GM12878 (cell line): ENCODE data around the gene POLDIP3. TPM values are rescaled to one million over a fixed set of nuclear protein-coding genes. Genes with fewer than 3 reads are reported as not detected.

Experiments used
- ATAC-seq: fragments of 200-7000 bp; cut with Tn5 transposase; 3 replicates; pipeline ENCODE4 v1.9.1; 2020; ENCODE audit warnings: mild to moderate bottlenecking, moderate library complexity
- BruUV-seq: library from RNA; stranded (reverse); fragments of 400-500 nt; replicated peaks from 2 replicates; lab custom pipeline; 2021; lab: Mats Ljungman, UMichigan
- CTCF ChIA-PET: fragments of 300-600 bp; sonication (Branson Sonifier 250); formaldehyde crosslinking; extraction: SDS; loops from one replicate; lab custom pipeline; 2021; ENCODE audit warnings: inconsistent platforms; lab: Yijun Ruan, JAX
- POLR2A ChIA-PET: fragments of 350-600 bp; formaldehyde crosslinking; extraction: SDS; loops from one replicate; lab custom pipeline; 2021; ENCODE audit warnings: inconsistent platforms; lab: Charles Lee
- RAD21 ChIA-PET: fragments of 300-600 bp; sonication (Branson Sonifier 250); formaldehyde crosslinking; loops from one replicate; lab custom pipeline; 2023; ENCODE audit warnings: antibody characterized with exemption; ENCODE audit not compliant: unreplicated experiment; lab: Charles Lee
- SMC1A ChIA-PET: fragments of 300-600 bp; sonication (Branson Sonifier 250); formaldehyde crosslinking; loops from one replicate; lab custom pipeline; 2023; ENCODE audit not compliant: unreplicated experiment, uncharacterized antibody; lab: Charles Lee
- DNase-seq: peaks from one replicate; pipeline ENCODE4 v3.0.0-alpha.2; 2011; ENCODE audit warnings: low read depth, low spot score
- FAIRE-seq: peaks from 3 replicates; lab custom pipeline; 2011; peaks lifted over from hg19 to GRCh38; lab: Jason Lieb, UNC
- H2AFZ ChIP-seq: 2 replicates; pipeline ENCODE4 v1.6.0; 2011; ENCODE audit warnings: low read depth, low read length, control low read depth; ENCODE audit not compliant: control insufficient read depth
- H3K27ac ChIP-seq: 2 replicates; pipeline ENCODE4 v1.5.1; 2011; ENCODE audit warnings: control low read depth; ENCODE audit not compliant: control insufficient read depth, insufficient read depth
- H3K27me3 ChIP-seq, 2 experiments: replicated peaks in 1 of 2; 2 replicates each; pipeline versions ENCODE4 v1.6.0 to v1.6.1; 2011; ENCODE audit warnings: low read length in 1 of 2; ENCODE audit not compliant: control insufficient read depth in 2 of 2, insufficient read depth in 2 of 2
- H3K36me3 ChIP-seq, 2 experiments: 2 replicates each; pipeline ENCODE4 v1.5.1; 2011; ENCODE audit warnings: low read length in 1 of 2; ENCODE audit not compliant: control insufficient read depth in 2 of 2, insufficient read depth in 2 of 2
- H3K4me1 ChIP-seq: 2 replicates; pipeline ENCODE4 v1.6.1; 2011; ENCODE audit warnings: mild to moderate bottlenecking, low read length, moderate library complexity, mixed read lengths; ENCODE audit not compliant: control insufficient read depth, insufficient read depth
- H3K4me2 ChIP-seq: 2 replicates; pipeline ENCODE4 v1.6.0; 2011; ENCODE audit warnings: control low read depth; ENCODE audit not compliant: control insufficient read depth, insufficient read depth
- H3K4me3 ChIP-seq: fragments of 200-600 bp; sonication (generic); 2 replicates; pipeline ENCODE4 v1.5.1; 2016
- H3K79me2 ChIP-seq: 2 replicates; pipeline ENCODE4 v1.6.0; 2011; ENCODE audit warnings: low read length; ENCODE audit not compliant: control insufficient read depth, insufficient read depth
- H3K9ac ChIP-seq: 2 replicates; pipeline ENCODE4 v1.8.0; 2011; ENCODE audit warnings: low read length, control low read depth, mixed read lengths; ENCODE audit not compliant: control insufficient read depth, insufficient read depth
- H3K9me3 ChIP-seq: replicated peaks from 3 replicates; pipeline ENCODE4 v1.5.1; 2011; ENCODE audit warnings: mild to moderate bottlenecking, low read length; ENCODE audit not compliant: control insufficient read depth, insufficient read depth
- H4K20me1 ChIP-seq: 2 replicates; pipeline ENCODE4 v1.6.0; 2011; ENCODE audit not compliant: control insufficient read depth, insufficient read depth
- EGR1 ChIP-seq, 2 experiments: IDR thresholded peaks; 1 replicate in 1 of 2; 2 replicates in 1 of 2; pipeline ENCODE4 v1.6.1; 2011 to 2012; ENCODE audit warnings: low read depth in 2 of 2, low read length in 2 of 2, borderline replicate concordance in 1 of 2, mild to moderate bottlenecking in 1 of 2, moderate library complexity in 1 of 2
- GABPA ChIP-seq: IDR thresholded peaks from 2 replicates; pipeline ENCODE4 v1.6.1; 2014; ENCODE audit warnings: antibody characterized with exemption, low read depth, mild to moderate bottlenecking, inconsistent platforms
- IKZF1 ChIP-seq: fragments of 450-650 bp; conservative IDR thresholded peaks from 2 replicates; pipeline ENCODE4 v1.6.1; 2017; ENCODE audit warnings: antibody characterized with exemption, mild to moderate bottlenecking
- JUND ChIP-seq: IDR thresholded peaks from 2 replicates; pipeline ENCODE4 v1.6.1; 2012; ENCODE audit warnings: low read depth, mild to moderate bottlenecking, low read length, improper control_type of control experiment, moderate library complexity
- KAT2A ChIP-seq: conservative IDR thresholded peaks from 2 replicates; pipeline ENCODE4 v1.6.1; 2011; ENCODE audit warnings: low read depth, low read length; ENCODE audit not compliant: control insufficient read depth
- MXI1 ChIP-seq: fragments of 150-350 bp; IDR thresholded peaks from 2 replicates; pipeline ENCODE4 v1.6.1; 2011; ENCODE audit warnings: low read depth, mild to moderate bottlenecking, inconsistent platforms, low read length, improper control_type of control experiment
- NR2C2 ChIP-seq: IDR thresholded peaks from 2 replicates; pipeline ENCODE4 v1.6.1; 2011; ENCODE audit warnings: borderline replicate concordance, low read depth; ENCODE audit not compliant: control insufficient read depth, insufficient read length
- PAX8 ChIP-seq: fragments of 450-650 bp; IDR thresholded peaks from 2 replicates; pipeline ENCODE4 v1.6.1; 2017; ENCODE audit warnings: mild to moderate bottlenecking, moderate library complexity
- POLR2A ChIP-seq: IDR thresholded peaks from 2 replicates; pipeline ENCODE4 v1.6.1; 2011; ENCODE audit warnings: low read depth, mild to moderate bottlenecking, low read length
- SIN3A ChIP-seq: IDR thresholded peaks from 2 replicates; pipeline ENCODE4 v1.6.1; 2012; ENCODE audit warnings: low read depth, low read length, improper control_type of control experiment
- SP1 ChIP-seq: IDR thresholded peaks from one replicate; pipeline ENCODE4 v1.6.1; 2011; ENCODE audit warnings: low read depth, low read length
- ZBED1 ChIP-seq: IDR thresholded peaks from 2 replicates; pipeline ENCODE4 v1.6.1; 2016; ENCODE audit warnings: borderline replicate concordance
- ZNF217 ChIP-seq: fragments of 450-650 bp; IDR thresholded peaks from 2 replicates; pipeline ENCODE4 v1.6.1; 2017; ENCODE audit warnings: antibody characterized with exemption, mild to moderate bottlenecking
- ZNF274 ChIP-seq: IDR thresholded peaks from one replicate; pipeline ENCODE4 v1.8.0; 2011; ENCODE audit not compliant: insufficient read length, insufficient read depth
- ZSCAN29 ChIP-seq: fragments of 450-650 bp; IDR thresholded peaks from 2 replicates; pipeline ENCODE4 v1.6.1; 2017; ENCODE audit warnings: mild to moderate bottlenecking, moderate library complexity
- WGBS: methylation state at CpG from one replicate; pipeline ENCODE4 v1.1.6; 2016; ENCODE audit warnings: low lambda C conversion rate; ENCODE audit not compliant: insufficient replicate concordance, insufficient coverage; ENCODE audit errors: missing lambda C conversion rate; 5-methylcytosine and 5-hydroxymethylcytosine counted together
- in situ Hi-C: fragments of 300-500 bp; cut with MboI; formaldehyde crosslinking; loops from 9 replicates; pipeline ENCODE4 v1.14.3; 2018; ENCODE audit warnings: mixed read lengths
- intact Hi-C: fragments of 100-400 bp; cut with micrococcal nuclease; formaldehyde crosslinking; loops from one replicate; pipeline ENCODE4 v1.14.2; 2022; ENCODE audit not compliant: unreplicated experiment
- polyA plus RNA-seq, 11 experiments: library from polyadenylated mRNA; depleted of rRNA in 4 of 11; unstranded in 6 of 11; stranded (reverse) in 5 of 11; fragments of >200 nt; fragmentation: Nextera tagmentation in 4 of 11; fragmentation: Illumina TruSeq in 1 of 11; extraction: Ambion mirVana in 4 of 11; extraction: Trizol in 1 of 11; gene quantifications; 1 replicate in 1 of 11; 2 replicates in 10 of 11; pipeline versions ENCODE4 v1.2.1 to v1.2.3, GENCODE V29; 2011 to 2016; ENCODE audit warnings: inconsistent platforms in 2 of 11, missing spikeins in 2 of 11, low read depth in 1 of 11
- total RNA-seq, 4 experiments: library from RNA; depleted of rRNA in 3 of 4; stranded (reverse); fragments of >200 nt in 3 of 4; fragmentation: Illumina TruSeq in 1 of 4; extraction: Trizol in 1 of 4; gene quantifications; 2 replicates each; pipeline versions ENCODE4 v1.2.1 to v1.2.3, GENCODE V29; 2013 to 2021
- TF ChIP-seq, protein P1 (sequence below): fragments of 450-650 bp; IDR thresholded peaks from 2 replicates; pipeline ENCODE4 v1.6.1; 2017; ENCODE audit warnings: mild to moderate bottlenecking, low read depth, inconsistent platforms; ENCODE audit not compliant: poor library complexity, severe bottlenecking
- TF ChIP-seq, protein P2 (sequence below): IDR thresholded peaks from 2 replicates; pipeline ENCODE4 v1.6.1; 2011; ENCODE audit warnings: mild to moderate bottlenecking, low read depth, low read length, moderate library complexity; ENCODE audit not compliant: insufficient replicate concordance
- TF ChIP-seq, protein P3 (sequence below): fragments of 450-650 bp; IDR thresholded peaks from 2 replicates; pipeline ENCODE4 v1.6.1; 2017; ENCODE audit warnings: mild to moderate bottlenecking, moderate library complexity

Gene POLDIP3
- total and polyA plus RNA-seq, 10 of the 15 experiments (the other 5 are each of a cell fraction or from before 2014, with no cell fraction given): 14.8 to 60.2 (median 49.5) TPM

DNA sequence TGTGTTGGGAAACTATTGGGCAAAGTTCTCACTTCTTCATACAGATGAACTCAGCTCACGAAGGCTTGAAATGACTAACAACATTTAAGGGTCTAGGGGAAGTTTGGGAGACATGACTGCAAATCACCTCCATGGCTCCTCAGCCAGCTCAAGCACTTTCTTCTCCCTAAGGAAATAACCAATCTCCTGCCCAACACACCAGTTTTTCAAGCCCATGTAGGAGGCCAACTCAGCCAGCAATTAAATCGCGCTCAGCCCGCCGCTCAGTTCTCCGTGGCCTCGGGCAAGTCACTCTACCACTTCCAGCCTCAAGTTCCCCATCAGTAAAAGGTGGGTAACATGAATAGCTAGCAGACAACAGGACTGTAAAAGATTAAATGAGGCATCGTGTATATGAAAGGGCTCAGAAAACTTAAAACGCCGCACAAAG, 796 bp downstream of the POLDIP3 start:
- H3K9me3 ChIP-seq: no peaks in the 10 kb centered on the region
- SMC1A ChIA-PET: interaction anchor here (0.6 to 1.6 kb wide), 5 partner anchors 42 to 591 kb away, joined by 3 to 6 read pairs (median 4); no protein-coding TSS in a partner anchor
- no peaks in the 10 kb centered on the region for H3K27me3 ChIP-seq
- WGBS: 0% methylated on average over 10 of the region's 10 CpGs
- in situ Hi-C loops: no loop called here
- H3K9ac ChIP-seq: peak overlapping the region; percentile 98
- peaks cover 51% of the 10 kb centered on the region for H3K79me2 ChIP-seq
- H3K27ac ChIP-seq: peak overlapping the region; percentile 100
- H4K20me1 ChIP-seq: peaks cover 13% of the 10 kb centered on the region; the same call in 1 of the 2 replicates
- RAD21 ChIA-PET: interaction anchor here (0.6 to 1.7 kb wide), 6 partner anchors 29 to 523 kb away, joined by 3 to 6 read pairs (median 3); partner anchors contain the start of gene NDUFA6
- CTCF ChIA-PET: interaction anchor here (0.9 to 4.0 kb wide), 7 partner anchors 29 to 174 kb away, joined by 3 to 21 read pairs (median 4); no protein-coding TSS in a partner anchor
- DNase-seq (no peak), ATAC-seq (no peak), FAIRE-seq (peak; percentile 69)
- H3K4me2 ChIP-seq: peak overlapping the region; percentile 93
- POLR2A ChIA-PET: interaction anchor here (0.6 to 2.1 kb wide), 7 partner anchors 33 to 1487 kb away, joined by 3 to 7 read pairs (median 3); partner anchors contain the start of genes ARFGAP3 and CYB5R3
- H3K4me1 ChIP-seq: peaks cover 17% of the 10 kb centered on the region
- no peak overlapping the region; the same call in 1 of the 2 replicates for H2AFZ ChIP-seq
- H3K36me3 ChIP-seq: peaks cover 0 to 12% of the 10 kb centered on the region in 2 experiments; a peak in 3 of 4 replicates
- intact Hi-C loops: loop anchor here (2.0 to 10.0 kb wide), 5 partner anchors 35 to 519 kb away; partner anchors contain the start of genes CYB5R3, NDUFA6 and TTLL1
- peak overlapping the region; percentile 94 for H3K4me3 ChIP-seq
- BruUV-seq: TSS peak; percentile 54
- TF ChIP-seq KAT2A (no peak), JUND (no peak), ZNF274 (no peak), ZNF217 (no peak), IKZF1 (no peak), MXI1 (no peak), EGR1 (IDR thresholded peaks at IDR 0.05; ENCODE audit: borderline replicate concordance in 1 of 2, low read depth in 2 of 2, low read length in 2 of 2) (no peak), POLR2A (no peak), PAX8 (no peak), ZSCAN29 (no peak), NR2C2 (no peak), SIN3A (0 out of 2 replicates have a peak, but pooled peaks have one; percentile 48), SP1 (no peak), GABPA (no peak), ZBED1 (peak; percentile 34; the same call in 1 of the 2 replicates)
- TF ChIP-seq, protein P1, sequence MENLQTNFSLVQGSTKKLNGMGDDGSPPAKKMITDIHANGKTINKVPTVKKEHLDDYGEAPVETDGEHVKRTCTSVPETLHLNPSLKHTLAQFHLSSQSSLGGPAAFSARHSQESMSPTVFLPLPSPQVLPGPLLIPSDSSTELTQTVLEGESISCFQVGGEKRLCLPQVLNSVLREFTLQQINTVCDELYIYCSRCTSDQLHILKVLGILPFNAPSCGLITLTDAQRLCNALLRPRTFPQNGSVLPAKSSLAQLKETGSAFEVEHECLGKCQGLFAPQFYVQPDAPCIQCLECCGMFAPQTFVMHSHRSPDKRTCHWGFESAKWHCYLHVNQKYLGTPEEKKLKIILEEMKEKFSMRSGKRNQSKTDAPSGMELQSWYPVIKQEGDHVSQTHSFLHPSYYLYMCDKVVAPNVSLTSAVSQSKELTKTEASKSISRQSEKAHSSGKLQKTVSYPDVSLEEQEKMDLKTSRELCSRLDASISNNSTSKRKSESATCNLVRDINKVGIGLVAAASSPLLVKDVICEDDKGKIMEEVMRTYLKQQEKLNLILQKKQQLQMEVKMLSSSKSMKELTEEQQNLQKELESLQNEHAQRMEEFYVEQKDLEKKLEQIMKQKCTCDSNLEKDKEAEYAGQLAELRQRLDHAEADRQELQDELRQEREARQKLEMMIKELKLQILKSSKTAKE: no peak
- TF ChIP-seq, protein P2, sequence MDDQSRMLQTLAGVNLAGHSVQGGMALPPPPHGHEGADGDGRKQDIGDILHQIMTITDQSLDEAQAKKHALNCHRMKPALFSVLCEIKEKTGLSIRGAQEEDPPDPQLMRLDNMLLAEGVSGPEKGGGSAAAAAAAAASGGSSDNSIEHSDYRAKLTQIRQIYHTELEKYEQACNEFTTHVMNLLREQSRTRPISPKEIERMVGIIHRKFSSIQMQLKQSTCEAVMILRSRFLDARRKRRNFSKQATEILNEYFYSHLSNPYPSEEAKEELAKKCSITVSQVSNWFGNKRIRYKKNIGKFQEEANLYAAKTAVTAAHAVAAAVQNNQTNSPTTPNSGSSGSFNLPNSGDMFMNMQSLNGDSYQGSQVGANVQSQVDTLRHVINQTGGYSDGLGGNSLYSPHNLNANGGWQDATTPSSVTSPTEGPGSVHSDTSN: no peak
- TF ChIP-seq, protein P3, sequence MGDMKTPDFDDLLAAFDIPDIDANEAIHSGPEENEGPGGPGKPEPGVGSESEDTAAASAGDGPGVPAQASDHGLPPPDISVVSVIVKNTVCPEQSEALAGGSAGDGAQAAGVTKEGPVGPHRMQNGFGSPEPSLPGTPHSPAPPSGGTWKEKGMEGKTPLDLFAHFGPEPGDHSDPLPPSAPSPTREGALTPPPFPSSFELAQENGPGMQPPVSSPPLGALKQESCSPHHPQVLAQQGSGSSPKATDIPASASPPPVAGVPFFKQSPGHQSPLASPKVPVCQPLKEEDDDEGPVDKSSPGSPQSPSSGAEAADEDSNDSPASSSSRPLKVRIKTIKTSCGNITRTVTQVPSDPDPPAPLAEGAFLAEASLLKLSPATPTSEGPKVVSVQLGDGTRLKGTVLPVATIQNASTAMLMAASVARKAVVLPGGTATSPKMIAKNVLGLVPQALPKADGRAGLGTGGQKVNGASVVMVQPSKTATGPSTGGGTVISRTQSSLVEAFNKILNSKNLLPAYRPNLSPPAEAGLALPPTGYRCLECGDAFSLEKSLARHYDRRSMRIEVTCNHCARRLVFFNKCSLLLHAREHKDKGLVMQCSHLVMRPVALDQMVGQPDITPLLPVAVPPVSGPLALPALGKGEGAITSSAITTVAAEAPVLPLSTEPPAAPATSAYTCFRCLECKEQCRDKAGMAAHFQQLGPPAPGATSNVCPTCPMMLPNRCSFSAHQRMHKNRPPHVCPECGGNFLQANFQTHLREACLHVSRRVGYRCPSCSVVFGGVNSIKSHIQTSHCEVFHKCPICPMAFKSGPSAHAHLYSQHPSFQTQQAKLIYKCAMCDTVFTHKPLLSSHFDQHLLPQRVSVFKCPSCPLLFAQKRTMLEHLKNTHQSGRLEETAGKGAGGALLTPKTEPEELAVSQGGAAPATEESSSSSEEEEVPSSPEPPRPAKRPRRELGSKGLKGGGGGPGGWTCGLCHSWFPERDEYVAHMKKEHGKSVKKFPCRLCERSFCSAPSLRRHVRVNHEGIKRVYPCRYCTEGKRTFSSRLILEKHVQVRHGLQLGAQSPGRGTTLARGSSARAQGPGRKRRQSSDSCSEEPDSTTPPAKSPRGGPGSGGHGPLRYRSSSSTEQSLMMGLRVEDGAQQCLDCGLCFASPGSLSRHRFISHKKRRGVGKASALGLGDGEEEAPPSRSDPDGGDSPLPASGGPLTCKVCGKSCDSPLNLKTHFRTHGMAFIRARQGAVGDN: no peak
